WTC11 (cell line): Measurements from ENCODE around the gene FNIP1. TPM values are rescaled to one million over a fixed set of nuclear protein-coding genes. Genes with fewer than 3 reads are reported as not detected.

ENCODE experiments used
- ATAC-seq: fragments of 200-7000 bp; cut with Tn5 transposase; 2 replicates; pipeline ENCODE4 v1.10.0; 2021; ENCODE audit warnings: mild to moderate bottlenecking, moderate library complexity
- CTCF ChIA-PET: fragments of 300-600 bp; sonication (Branson Sonifier 250); formaldehyde crosslinking; loops from one replicate; lab custom pipeline; 2021; ENCODE audit warnings: antibody characterized with exemption; lab: Charles Lee
- POLR2A ChIA-PET: fragments of 350-600 bp; sonication (Branson Sonifier 250); formaldehyde crosslinking; loops from one replicate; lab custom pipeline; 2021; ENCODE audit warnings: antibody characterized with exemption; lab: Charles Lee
- DNase-seq: peaks from one replicate; pipeline ENCODE4 v3.0.0; 2021; ENCODE audit warnings: low spot score
- H3K27ac Mint-ChIP-seq: 2 replicates; pipeline ENCODE4 v1.8.0; 2021; ENCODE audit warnings: mixed read lengths
- H3K27me3 Mint-ChIP-seq: 2 replicates; pipeline ENCODE4 v1.8.0; 2021; ENCODE audit warnings: low read depth, mild to moderate bottlenecking, moderate library complexity, mixed read lengths
- H3K36me3 Mint-ChIP-seq: 2 replicates; pipeline ENCODE4 v1.8.0; 2021; ENCODE audit warnings: mixed read lengths
- H3K4me1 Mint-ChIP-seq: 2 replicates; pipeline ENCODE4 v1.8.0; 2022; ENCODE audit warnings: mixed read lengths
- H3K4me3 Mint-ChIP-seq: 2 replicates; pipeline ENCODE4 v1.8.0; 2021; ENCODE audit warnings: mild to moderate bottlenecking, moderate library complexity, mixed read lengths
- H3K9me3 Mint-ChIP-seq: 2 replicates; pipeline ENCODE4 v1.8.0; 2021; ENCODE audit warnings: mixed read lengths
- AR ChIP-seq: fragments of 250-450 bp; sonication (Bioruptor Pico); IDR thresholded peaks from 2 replicates; pipeline ENCODE4 v1.9.0; 2021; ENCODE audit warnings: mild to moderate bottlenecking
- CBFB ChIP-seq: sonication (generic); formaldehyde crosslinking; IDR thresholded peaks from 2 replicates; pipeline ENCODE4 v1.8.1; 2022; ENCODE audit warnings: mild to moderate bottlenecking, low read depth, missing genetic modification reagents
- CDX4 ChIP-seq: fragments of 250-450 bp; sonication (Bioruptor Pico); IDR thresholded peaks from 2 replicates; pipeline ENCODE4 v1.9.0; 2021; ENCODE audit warnings: moderate library complexity, mild to moderate bottlenecking, inconsistent platforms, borderline replicate concordance
- CREM ChIP-seq: sonication (generic); formaldehyde crosslinking; IDR thresholded peaks from 2 replicates; pipeline ENCODE4 v1.8.1; 2022; ENCODE audit warnings: mild to moderate bottlenecking, missing genetic modification reagents, moderate library complexity
- E2F4 ChIP-seq: sonication (generic); formaldehyde crosslinking; IDR thresholded peaks from 2 replicates; pipeline ENCODE4 v1.8.1; 2022; ENCODE audit warnings: low read depth, mild to moderate bottlenecking, moderate library complexity, missing genetic modification reagents, borderline replicate concordance
- ELF4 ChIP-seq: sonication (generic); formaldehyde crosslinking; IDR thresholded peaks from 2 replicates; pipeline ENCODE4 v1.8.1; 2022; ENCODE audit warnings: low read depth, mild to moderate bottlenecking, moderate library complexity, missing genetic modification reagents
- ETV6 ChIP-seq: sonication (generic); formaldehyde crosslinking; IDR thresholded peaks from 2 replicates; pipeline ENCODE4 v1.8.1; 2022; ENCODE audit warnings: mild to moderate bottlenecking, missing genetic modification reagents
- FOXP1 ChIP-seq: sonication (generic); formaldehyde crosslinking; IDR thresholded peaks from 2 replicates; pipeline ENCODE4 v1.8.0; 2022; ENCODE audit warnings: missing genetic modification reagents, mild to moderate bottlenecking, moderate library complexity, borderline replicate concordance
- GABPB1 ChIP-seq: sonication (generic); formaldehyde crosslinking; IDR thresholded peaks from 2 replicates; pipeline ENCODE4 v1.8.1; 2023; ENCODE audit warnings: mild to moderate bottlenecking, missing genetic modification reagents
- IRF2 ChIP-seq: sonication (generic); formaldehyde crosslinking; IDR thresholded peaks from 2 replicates; pipeline ENCODE4 v1.8.0; 2022; ENCODE audit warnings: low read depth, missing genetic modification reagents, borderline replicate concordance
- JAZF1 ChIP-seq: fragments of 250-450 bp; sonication (Bioruptor Pico); IDR thresholded peaks from 2 replicates; pipeline ENCODE4 v1.9.0; 2021; ENCODE audit warnings: moderate library complexity, mild to moderate bottlenecking, inconsistent platforms
- MXD4 ChIP-seq: fragments of 250-450 bp; sonication (Bioruptor Pico); IDR thresholded peaks from 2 replicates; pipeline ENCODE4 v1.8.0; 2021; ENCODE audit warnings: mild to moderate bottlenecking, moderate library complexity, borderline replicate concordance
- MYBL2 ChIP-seq: sonication (generic); formaldehyde crosslinking; IDR thresholded peaks from 2 replicates; pipeline ENCODE4 v1.8.1; 2023; ENCODE audit warnings: mild to moderate bottlenecking, moderate library complexity, missing genetic modification reagents
- NR2C2 ChIP-seq: sonication (generic); formaldehyde crosslinking; IDR thresholded peaks from 2 replicates; pipeline ENCODE4 v1.8.0; 2022; ENCODE audit warnings: mild to moderate bottlenecking, missing genetic modification reagents
- OVOL2 ChIP-seq: fragments of 250-450 bp; sonication (Bioruptor Pico); IDR thresholded peaks from 2 replicates; pipeline ENCODE4 v1.9.0; 2021; ENCODE audit warnings: mild to moderate bottlenecking, borderline replicate concordance
- PRDM15 ChIP-seq: sonication (generic); formaldehyde crosslinking; IDR thresholded peaks from 2 replicates; pipeline ENCODE4 v1.8.0; 2022; ENCODE audit warnings: missing genetic modification reagents
- SMAD4 ChIP-seq: sonication (generic); formaldehyde crosslinking; IDR thresholded peaks from 2 replicates; pipeline ENCODE4 v1.8.0; 2022; ENCODE audit warnings: mild to moderate bottlenecking, missing genetic modification reagents
- SP1 ChIP-seq: sonication (generic); formaldehyde crosslinking; conservative IDR thresholded peaks from 2 replicates; pipeline ENCODE4 v1.8.1; 2022; ENCODE audit warnings: missing genetic modification reagents
- STAT6 ChIP-seq: sonication (generic); formaldehyde crosslinking; conservative IDR thresholded peaks from 2 replicates; pipeline ENCODE4 v1.8.1; 2023; ENCODE audit warnings: mild to moderate bottlenecking, low read depth, missing genetic modification reagents, moderate library complexity
- TCF7 ChIP-seq: sonication (generic); formaldehyde crosslinking; IDR thresholded peaks from 2 replicates; pipeline ENCODE4 v1.8.0; 2022; ENCODE audit warnings: mild to moderate bottlenecking, low read depth, missing genetic modification reagents, moderate library complexity
- TP53 ChIP-seq: sonication (generic); formaldehyde crosslinking; IDR thresholded peaks from 2 replicates; pipeline ENCODE4 v1.8.1; 2023; ENCODE audit warnings: mild to moderate bottlenecking, missing genetic modification reagents
- ZBTB43 ChIP-seq: sonication (generic); formaldehyde crosslinking; IDR thresholded peaks from 2 replicates; pipeline ENCODE4 v1.8.1; 2023; ENCODE audit warnings: mild to moderate bottlenecking, missing genetic modification reagents
- ZNF121 ChIP-seq: sonication (generic); formaldehyde crosslinking; IDR thresholded peaks from 2 replicates; pipeline ENCODE4 v1.8.0; 2023; ENCODE audit warnings: missing genetic modification reagents
- ZNF219 ChIP-seq: sonication (generic); formaldehyde crosslinking; IDR thresholded peaks from 2 replicates; pipeline ENCODE4 v1.8.0; 2023; ENCODE audit warnings: missing genetic modification reagents, mild to moderate bottlenecking, borderline replicate concordance
- total RNA-seq: library from RNA; stranded (reverse); gene quantifications from 3 replicates; pipeline ENCODE4 v1.2.3, GENCODE V29; 2021

Gene FNIP1
- total RNA-seq, 1 experiment from 2014 or later, result 17.2 TPM

GRCh38 chr5:131677115-131677514 is 119.7 kb downstream of the FNIP1 start (continued):
- TF ChIP-seq ZNF219 (CRISPR knock-in tag), result no peak
- no peak for TF ChIP-seq SMAD4 (CRISPR knock-in tag)
- TF ChIP-seq FOXP1 (CRISPR knock-in tag), result no peak
- no peak for TF ChIP-seq JAZF1 (CRISPR knock-in tag)

- H3K36me3 Mint-ChIP-seq, result peaks cover 31% of the 10 kb centered on the region
- TF ChIP-seq TCF7 (CRISPR knock-in tag) (no peak), SP1 (CRISPR knock-in tag) (no peak), CBFB (no peak), MYBL2 (no peak), ZBTB43 (CRISPR knock-in tag) (no peak), AR (CRISPR knock-in tag) (no peak), CREM (CRISPR knock-in tag) (no peak), ELF4 (CRISPR knock-in tag) (no peak), NR2C2 (CRISPR knock-in tag) (no peak), PRDM15 (CRISPR knock-in tag) (no peak), IRF2 (CRISPR knock-in tag) (no peak), ETV6 (CRISPR knock-in tag) (no peak), E2F4 (no peak), CDX4 (CRISPR knock-in tag) (no peak), ZNF121 (no peak), TP53 (CRISPR knock-in tag) (no peak), GABPB1 (CRISPR knock-in tag) (no peak), OVOL2 (CRISPR knock-in tag) (no peak), MXD4 (CRISPR knock-in tag) (no peak), STAT6 (no peak)
- TF ChIP-seq, all 79 proteins: peak for 0
- no peak for DNase-seq
- no peak for ATAC-seq
- no peaks in the 10 kb centered on the region for H3K27me3 Mint-ChIP-seq
- H3K4me1 Mint-ChIP-seq, result peaks cover 9% of the 10 kb centered on the region
- CTCF ChIA-PET, result no interaction called here
- no peaks in the 10 kb centered on the region for H3K9me3 Mint-ChIP-seq
- POLR2A ChIA-PET, result no interaction called here
- no peak overlapping the region for H3K27ac Mint-ChIP-seq
- H3K4me3 Mint-ChIP-seq, result no peak overlapping the region
Measured at GRCh38 chr5:131672776-131673175, 124.0 kb downstream of the FNIP1 start.
